Activated T-helper 2 cell treated with anti-CD3 and anti-CD28 coated beads, Interferon-gamma antibody, Interleukin-2, Interleukin-4, amounts not matched to agents 10 μg/mL and 5 μg/mL and 100 μg/mL, durations not matched to agents 14 hours and 24 hours and 36 hours (primary cell): ENCODE data around the gene CUTA. TPM values are rescaled to one million over a fixed set of nuclear protein-coding genes. Genes with fewer than 3 reads are reported as not detected.

Experiments
- total RNA-seq: library from RNA; stranded (reverse); gene quantifications from 2 replicates; pipeline ENCODE4 v1.2.3, GENCODE V29; 2022

CUTA gene
- total RNA-seq, 1 donor from 2014 or later, result 143 TPM

Other genes starting within 250 kb of the CUTA start
- 0.34 and 0.37 TPM in 2 replicates for gene COL11A2, start 225.6 kb downstream of the CUTA start, total RNA-seq
- 47.8 and 50.0 TPM in 2 replicates for gene RXRB, start 217.4 kb downstream of the CUTA start, total RNA-seq
- gene SLC39A7, start 217.2 kb downstream of the CUTA start, total RNA-seq, result 63.8 and 69.6 TPM in 2 replicates
- 14.7 and 18.2 TPM in 2 replicates for gene HSD17B8, start 213.5 kb downstream of the CUTA start, total RNA-seq
- gene RING1, start 209.6 kb downstream of the CUTA start, total RNA-seq, result 46.0 and 46.1 TPM in 2 replicates
- gene VPS52, start 146.2 kb downstream of the CUTA start, total RNA-seq, result 53.4 and 56.7 TPM in 2 replicates
- 3,099 and 3,143 TPM in 2 replicates for gene RPS18, start 146.0 kb downstream of the CUTA start, total RNA-seq
- gene B3GALT4, start 141.0 kb downstream of the CUTA start, total RNA-seq, result 5.1 and 6.5 TPM in 2 replicates
- 87.3 and 98.3 TPM in 2 replicates for gene WDR46, start 128.9 kb downstream of the CUTA start, total RNA-seq
- 104 and 117 TPM in 2 replicates for gene PFDN6, start 128.5 kb downstream of the CUTA start, total RNA-seq
- gene RGL2, start 119.2 kb downstream of the CUTA start, total RNA-seq, result 31.5 and 32.9 TPM in 2 replicates
- 274 and 276 TPM in 2 replicates for gene TAPBP, start 104.0 kb downstream of the CUTA start, total RNA-seq
- gene ZBTB22, start 100.4 kb downstream of the CUTA start, total RNA-seq, result 10.9 and 14.4 TPM in 2 replicates
- 61.5 and 64.7 TPM in 2 replicates for gene DAXX, start 95.1 kb downstream of the CUTA start, total RNA-seq
- gene KIFC1, start 26.3 kb downstream of the CUTA start, total RNA-seq, result 78.3 and 80.9 TPM in 2 replicates
- 33.0 and 39.1 TPM in 2 replicates for gene PHF1, start 7.1 kb downstream of the CUTA start, total RNA-seq
- 60.1 and 71.3 TPM in 2 replicates for gene SYNGAP1, start 2.0 kb upstream of the CUTA start, total RNA-seq
- gene ZBTB9, start 36.5 kb upstream of the CUTA start, total RNA-seq, result 11.4 and 11.5 TPM in 2 replicates
- 53.2 and 53.4 TPM in 2 replicates for gene BAK1, start 162.2 kb upstream of the CUTA start, total RNA-seq
- gene ITPR3, start 203.2 kb upstream of the CUTA start, total RNA-seq, result 40.7 and 41.7 TPM in 2 replicates